Dermis blood vessel endothelial cell (primary cell): ENCODE data around the gene NLGN2. TPM values are rescaled to one million over a fixed set of nuclear protein-coding genes. Genes with fewer than 3 reads are reported as not detected.
"Not testable (repeated sequence)": the region's sequence is repeated elsewhere in the genome, so short reads cannot be mapped to it uniquely, and the experiment has no call there.

ENCODE experiments used
- DNase-seq: peaks from one replicate; pipeline ENCODE4 v3.0.0; 2010
- total RNA-seq: library from RNA; depleted of rRNA; stranded (reverse); fragments of >200 nt; gene quantifications from 2 replicates; pipeline ENCODE4 v1.2.3, GENCODE V29; 2014

The NLGN2 gene
- 2.7 and 5.5 TPM in 2 replicates for total RNA-seq

DNA sequence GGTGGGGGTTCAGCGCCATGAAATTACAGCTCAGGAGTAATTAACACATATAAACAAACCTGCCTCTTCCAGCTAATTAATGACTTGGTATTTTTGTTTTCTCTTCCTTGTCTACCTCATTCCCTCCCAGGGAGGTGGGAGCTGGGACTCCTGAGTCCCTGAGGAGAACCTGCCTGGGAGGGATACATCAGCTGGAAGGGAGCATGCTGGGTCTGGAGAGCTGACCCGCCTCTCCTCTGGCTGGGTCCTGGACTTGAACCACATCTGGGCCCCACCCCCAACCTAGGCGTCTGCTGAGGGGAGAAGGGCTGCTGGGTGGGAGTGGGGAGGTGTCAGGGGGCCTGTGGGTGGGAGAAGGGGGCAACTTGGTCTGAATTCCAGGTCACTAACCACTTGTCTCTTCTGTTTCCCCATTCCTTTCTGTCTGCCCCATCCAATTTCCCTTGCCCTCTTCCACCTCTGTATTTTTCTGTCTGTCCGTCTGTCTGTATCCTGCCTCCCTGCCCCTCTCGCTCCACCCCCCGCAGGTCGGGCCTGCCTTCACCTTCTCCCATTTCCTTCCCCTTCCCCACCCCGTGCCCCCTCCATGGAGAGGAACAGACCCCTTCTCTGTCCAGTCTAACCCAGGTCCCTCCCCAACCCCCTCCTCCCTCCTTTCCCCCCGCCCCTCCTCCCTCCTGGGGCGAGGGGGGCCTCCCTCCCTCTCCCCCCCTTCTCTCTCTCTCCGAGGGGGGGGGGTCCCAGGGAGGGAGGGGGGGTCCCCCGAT, at the start of gene NLGN2:
Gene NLGN2 (plus strand): TSS at position 361 of the 767 bp plus-strand sequence. CDS start 411 bp downstream, outside the sequence.
- DNase-seq = no peak

DNA sequence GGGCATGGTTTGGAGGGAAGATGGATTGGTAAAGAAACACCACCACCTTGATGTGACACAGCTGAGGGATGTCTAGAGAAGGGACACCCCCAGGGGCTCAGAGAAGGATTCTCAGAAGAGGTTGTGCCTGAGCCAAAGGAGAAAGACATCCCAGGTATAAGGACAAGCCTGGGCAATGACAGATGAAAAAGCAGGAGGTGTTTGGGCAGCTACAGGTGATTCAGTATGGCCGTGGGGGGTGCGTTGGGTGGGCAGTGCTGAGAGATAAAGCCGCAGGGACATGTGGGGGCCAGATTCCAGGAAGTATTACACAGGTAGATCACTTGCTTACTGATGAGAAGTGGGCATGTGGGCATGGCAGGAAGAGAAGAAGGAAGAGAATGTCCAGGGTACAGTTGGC, 45.7 kb upstream of the NLGN2 start:
- no peak for DNase-seq

DNA sequence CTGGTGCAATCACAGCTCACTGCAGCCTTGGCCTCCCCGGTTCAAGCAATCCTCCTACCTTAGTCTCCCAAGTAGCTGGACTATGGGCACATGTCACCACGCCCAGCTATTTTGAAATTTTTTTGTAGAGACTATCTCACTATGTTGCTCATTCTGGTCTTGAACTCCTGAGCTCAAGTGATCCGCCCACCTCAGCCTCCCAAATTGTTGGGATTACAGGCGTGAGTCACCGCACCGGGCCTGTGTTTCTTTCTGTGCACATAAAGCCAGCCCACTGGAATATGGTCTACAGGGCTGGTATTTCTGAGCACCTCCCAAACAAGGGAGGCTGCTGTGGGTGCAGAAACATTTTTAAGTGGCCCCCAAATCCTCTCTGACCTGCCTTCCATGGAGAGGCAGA, 44.3 kb upstream of the NLGN2 start:
- DNase-seq = no peak

DNA sequence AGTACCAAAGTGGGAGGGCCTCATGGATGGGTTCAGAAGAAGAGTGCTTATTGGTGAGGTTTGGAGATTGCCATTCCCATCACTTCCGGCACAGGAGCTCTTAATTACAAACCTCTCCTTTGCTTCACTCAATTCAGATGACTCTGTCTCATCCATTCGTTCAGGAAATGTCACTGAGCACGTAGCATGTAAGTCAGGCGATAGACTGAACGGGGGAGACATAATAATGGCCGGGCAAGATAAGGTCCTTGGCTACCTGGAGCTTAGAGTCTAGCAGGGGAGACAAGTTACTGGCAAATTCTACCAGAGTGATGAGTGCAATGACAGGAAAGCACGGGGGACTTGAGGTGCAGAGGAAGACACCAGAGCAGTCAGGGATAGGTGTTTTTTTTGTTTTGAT, 41.7 kb upstream of the NLGN2 start:
- not testable (repeated sequence) for DNase-seq

DNA sequence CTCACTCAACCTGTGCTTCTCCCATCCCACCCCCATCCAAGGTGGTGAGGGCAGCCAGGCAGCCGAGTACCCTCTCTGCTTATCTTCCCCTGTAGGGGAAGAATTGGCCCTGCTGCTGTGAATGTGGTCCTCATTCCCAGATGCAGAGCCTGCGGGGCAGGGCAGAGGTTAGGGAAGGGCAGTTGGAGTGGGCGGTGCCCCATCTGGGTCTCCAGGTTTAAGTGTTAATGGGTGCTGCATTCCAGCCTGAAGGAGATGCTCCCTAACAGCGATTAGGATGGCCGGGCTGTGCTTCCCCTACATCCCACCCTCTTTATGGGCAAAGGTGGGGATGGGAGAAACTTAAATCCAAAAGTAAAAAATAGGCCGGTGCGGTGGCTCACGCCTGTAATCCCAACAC, 40.6 kb upstream of the NLGN2 start:
- DNase-seq = no peak

DNA sequence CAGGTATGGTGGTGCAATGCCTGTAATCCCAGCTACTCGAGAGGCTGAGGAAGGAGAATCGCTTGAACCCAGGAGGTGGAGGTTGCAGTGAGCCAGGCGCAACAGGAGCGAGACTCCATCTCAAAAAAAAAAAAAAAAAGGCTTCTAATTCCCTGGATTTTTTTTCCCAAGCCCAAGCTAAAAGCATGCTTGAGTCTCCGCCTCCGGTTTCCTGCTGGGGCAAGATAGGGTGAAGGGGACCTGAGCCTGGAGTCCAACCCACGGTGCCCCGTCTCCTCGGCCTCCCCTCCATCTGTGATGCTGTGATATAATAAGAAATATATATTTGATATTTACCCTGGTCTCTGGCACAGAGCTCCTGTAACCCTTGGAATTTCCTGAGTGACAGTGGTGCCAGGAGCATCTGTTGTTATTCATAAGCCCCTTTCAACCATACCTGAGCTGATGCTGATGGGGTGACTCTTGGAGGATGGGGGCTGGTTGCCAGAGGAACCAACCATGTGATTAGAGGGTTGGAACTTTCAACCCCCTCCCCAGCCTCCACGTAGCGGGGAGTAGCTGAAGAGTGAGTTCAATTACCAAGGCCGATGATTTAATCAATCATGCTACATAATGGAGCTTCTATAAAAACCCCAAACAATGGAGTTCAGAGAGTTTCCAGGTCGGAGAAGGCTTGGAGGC, 39.6 kb upstream of the NLGN2 start:
- DNase-seq = no peak

DNA sequence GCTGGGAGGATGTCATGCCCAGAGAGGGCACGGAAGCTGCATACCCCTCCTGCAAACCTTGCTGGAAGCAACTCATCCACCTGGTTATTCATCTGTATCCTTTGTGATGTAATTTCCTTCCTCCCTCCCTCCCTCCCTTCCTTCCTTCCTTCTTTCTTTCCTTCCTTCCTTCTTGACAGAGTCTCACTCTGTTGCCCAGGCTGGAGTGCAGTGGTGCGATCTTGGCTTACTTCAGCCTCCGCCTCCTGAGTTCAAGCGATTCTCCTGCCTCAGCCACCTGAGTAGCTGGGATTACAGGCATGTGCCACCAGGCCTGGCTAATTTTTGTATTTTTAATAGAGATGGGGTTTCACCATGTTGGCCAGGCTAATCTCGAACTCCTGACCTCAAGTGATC, 39.0 kb upstream of the NLGN2 start:
- DNase-seq = not testable (repeated sequence)

DNA sequence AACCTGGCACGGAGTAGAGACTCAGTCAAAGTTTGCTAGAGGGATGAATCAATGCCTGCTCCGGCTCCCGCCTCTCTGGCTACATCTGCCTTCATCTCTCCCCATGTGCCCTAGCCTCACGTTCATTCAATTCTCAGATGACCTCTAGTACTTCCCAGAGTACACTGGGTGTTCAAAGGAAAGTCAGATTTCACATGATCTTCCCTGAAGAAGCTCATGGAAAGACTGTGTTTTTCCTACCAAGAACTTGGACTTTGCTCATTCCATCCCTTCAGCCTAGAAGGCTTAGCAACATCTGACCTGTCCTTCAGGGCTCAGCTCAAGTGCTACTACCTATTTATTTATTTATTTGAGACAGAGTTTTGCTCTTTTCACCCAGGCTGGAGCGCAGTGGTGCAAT, 37.8 kb upstream of the NLGN2 start:
- no peak for DNase-seq

DNA sequence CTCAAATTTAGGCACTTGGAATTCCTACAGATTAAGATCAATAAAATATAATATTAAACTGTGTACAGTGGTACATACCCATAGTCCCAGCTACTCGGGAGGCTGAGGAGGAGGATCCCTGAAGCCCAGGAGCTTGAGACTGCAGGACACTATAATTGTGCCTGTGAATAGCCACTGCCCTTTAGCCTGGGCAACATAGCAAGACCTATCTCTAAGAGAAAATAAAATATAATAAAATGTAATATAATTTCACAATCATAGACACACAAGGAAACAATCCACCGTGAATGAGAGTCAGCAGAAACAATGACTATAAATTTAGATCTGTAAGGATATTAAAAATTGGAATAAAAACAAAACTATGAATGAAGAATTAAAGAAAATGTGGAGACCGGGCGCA, 36.8 kb upstream of the NLGN2 start:
- DNase-seq = no peak

DNA sequence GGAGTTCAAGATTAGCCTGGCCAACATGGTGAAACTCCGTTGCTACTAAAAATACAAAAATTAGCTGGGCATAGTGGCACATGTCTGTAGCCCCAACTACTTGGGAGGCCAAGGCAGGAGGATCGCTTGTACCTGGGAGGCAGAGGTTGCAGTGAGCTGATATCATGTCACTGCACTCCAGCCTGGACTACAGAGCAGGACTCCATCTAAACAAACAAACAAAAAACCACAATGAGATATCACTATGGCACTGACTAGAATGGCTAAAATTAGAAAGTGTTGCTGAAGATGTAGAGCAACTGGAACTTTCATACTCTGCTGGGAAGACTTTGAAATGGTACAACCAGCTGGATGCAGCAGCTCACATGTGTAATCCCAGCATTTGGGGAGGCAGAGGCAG, 33.3 kb upstream of the NLGN2 start:
- no peak for DNase-seq

DNA sequence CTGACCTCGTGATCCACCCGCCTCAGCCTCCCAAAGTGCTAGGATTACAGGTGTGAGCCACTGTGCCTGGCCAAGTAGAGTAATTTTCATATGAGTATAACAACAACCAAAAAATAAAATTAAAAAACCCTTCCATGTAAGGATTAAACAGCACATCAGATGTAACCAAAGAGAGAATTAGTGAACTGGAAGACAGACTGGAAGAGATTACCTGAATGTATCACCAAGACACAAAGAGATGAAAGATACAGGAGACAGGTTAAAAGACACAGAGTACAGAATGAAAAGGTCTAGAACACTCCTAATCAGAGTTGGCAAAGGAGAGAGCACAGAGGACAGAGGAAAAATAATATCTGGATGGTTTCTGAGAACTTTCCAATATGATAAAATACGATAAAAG, 28.5 kb upstream of the NLGN2 start:
- DNase-seq = no peak

DNA sequence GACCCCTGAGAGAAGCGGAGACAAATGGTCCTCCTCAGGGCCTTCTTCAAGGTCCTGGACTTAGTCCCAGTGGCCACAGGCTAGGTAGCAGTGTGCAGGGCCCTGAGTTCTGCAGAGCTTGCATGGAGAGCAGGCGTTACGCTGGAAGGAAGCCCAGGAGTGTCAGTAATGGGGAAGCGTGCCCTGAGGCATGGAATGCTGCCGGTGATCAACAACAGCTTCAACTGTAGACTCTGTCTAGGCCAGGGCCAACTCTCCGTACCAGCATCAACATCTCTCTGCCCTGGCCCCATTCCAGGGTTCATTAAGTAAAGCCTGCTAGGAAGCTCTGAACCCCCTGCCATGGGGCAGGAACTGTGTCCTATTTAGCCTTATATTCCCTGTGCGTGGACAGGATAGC, 27.3 kb upstream of the NLGN2 start:
- DNase-seq = no peak

DNA sequence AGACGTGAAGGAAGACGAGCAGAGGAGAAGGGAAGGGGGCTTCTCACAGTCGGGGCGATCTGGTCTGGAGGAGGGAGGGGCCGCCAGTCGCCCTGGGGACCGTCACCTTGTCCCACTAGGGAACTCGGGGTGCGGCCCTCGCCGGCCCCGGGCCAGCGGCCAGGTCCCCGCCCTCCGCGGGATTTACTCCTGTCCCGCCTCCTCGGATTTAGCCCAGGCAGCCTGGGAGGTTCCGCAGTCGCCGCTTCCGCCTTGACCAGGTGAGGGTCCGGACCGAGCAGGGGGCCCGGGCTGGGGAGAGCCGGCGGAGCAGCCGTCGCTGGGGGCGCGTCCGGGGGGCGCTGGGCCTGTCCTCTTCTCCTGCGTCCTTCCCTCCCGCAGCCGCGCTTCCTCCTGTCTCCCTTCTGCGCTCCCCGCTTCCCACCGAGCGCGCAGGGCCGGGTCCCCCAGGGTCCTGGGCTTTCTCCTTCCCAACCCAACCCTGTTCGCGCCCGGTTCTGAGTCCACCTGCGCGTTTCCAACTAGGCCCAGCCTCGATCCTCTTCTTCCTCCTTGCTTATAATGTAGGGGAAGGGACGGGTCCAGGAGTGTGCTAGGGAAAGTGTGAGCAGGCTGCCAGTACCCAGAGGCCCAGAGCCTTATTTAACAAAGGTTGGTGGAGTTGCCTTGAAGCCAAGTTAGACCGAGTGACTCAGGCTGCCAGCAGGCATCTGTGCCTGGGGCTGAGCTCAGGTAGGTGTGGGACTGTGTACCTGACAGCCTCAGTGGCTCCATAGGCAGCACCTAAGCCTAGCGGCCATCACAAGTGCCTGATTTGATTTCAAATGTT, 26.6 kb upstream of the NLGN2 start, which contains the start of gene TNK1:
Gene TNK1 (plus strand): TSS at position 235 of the 829 bp plus-strand sequence. CDS start 1,838 bp downstream, outside the sequence.
- DNase-seq = no peak

DNA sequence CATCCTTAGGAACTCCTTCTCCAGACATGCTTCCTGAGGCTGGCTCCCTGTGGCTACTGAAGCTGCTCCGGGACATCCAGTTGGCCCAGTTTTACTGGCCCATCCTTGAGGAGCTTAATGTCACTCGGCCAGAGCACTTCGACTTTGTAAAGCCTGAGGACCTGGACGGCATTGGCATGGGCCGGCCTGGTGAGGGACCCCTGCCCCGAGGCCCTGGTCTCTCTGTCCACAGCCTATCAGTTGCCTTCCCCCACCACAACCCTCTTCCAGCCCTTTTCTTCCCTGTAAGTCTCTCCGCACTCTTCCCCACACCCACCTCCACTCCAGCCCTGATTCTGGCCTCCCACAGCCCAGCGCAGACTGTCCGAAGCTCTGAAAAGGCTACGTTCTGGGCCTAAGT, 24.7 kb upstream of the NLGN2 start:
- no peak for DNase-seq

DNA sequence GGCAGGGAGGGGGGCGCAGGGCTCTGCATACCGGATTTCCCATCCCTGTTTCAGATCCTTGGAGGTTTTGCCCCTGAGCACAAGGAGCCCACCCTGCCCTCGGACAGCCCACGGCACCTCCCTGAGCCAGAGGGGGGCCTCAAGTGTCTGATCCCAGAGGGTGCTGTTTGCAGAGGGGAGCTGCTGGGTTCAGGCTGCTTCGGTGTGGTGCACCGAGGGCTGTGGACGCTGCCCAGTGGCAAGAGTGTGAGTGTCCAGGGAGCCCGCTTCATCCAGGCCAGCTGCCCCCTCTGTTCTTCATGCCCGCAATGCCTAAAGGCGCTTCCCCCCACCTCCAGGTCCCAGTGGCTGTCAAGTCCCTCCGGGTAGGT, 24.3 kb upstream of the NLGN2 start:
- DNase-seq = no peak

DNA sequence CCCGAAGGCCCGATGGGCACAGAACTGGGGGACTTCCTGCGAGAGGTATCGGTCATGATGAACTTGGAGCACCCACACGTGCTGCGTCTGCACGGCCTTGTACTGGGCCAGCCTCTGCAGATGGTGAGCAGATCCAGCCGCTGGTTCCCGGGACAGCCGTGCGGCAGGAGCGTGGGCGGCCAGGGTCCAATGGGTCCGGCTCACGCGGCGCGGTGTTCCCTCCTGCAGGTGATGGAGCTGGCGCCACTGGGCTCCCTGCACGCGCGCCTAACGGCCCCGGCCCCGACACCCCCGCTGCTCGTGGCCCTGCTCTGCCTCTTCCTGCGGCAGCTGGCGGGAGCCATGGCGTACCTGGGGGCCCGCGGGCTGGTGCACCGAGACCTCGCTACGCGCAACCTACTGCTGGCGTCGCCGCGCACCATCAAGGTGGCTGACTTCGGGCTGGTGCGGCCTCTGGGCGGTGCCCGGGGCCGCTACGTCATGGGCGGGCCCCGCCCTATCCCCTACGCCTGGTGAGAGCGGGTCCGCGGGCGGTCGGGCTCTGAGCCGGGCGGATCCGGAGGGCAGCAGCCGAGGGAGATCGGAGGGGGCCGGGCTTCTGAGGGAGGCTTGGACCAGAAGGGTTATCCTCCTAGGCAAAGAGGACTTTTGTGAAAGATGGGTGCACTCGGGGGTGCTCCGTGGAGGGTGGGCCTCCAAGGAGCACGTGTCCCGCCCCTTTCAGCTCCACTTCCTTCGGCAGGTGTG, 23.7 kb upstream of the NLGN2 start:
- peak; percentile 45 for DNase-seq

DNA sequence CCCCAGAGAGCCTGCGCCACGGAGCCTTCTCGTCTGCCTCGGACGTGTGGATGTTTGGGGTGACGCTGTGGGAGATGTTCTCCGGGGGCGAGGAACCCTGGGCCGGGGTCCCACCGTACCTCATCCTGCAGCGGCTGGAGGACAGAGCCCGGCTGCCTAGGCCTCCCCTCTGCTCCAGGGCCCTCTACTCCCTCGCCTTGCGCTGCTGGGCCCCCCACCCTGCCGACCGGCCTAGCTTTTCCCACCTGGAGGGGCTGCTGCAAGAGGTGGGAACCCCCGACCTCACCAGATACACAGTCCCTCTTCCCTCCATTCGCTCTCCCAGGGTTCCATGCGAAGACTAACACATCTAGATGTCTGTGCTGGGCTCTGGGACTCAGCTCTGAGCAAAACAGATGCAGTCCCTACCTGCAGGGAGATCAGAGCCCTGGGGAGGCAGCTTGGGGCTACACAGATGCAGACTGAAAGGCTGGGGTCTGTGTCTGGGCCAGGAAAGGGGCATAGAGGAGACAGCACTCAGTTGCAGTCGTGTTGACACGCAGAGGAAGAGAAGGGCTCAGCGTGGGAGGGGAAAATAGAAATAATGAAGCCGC, 23.1 kb upstream of the NLGN2 start:
- no peak for DNase-seq

DNA sequence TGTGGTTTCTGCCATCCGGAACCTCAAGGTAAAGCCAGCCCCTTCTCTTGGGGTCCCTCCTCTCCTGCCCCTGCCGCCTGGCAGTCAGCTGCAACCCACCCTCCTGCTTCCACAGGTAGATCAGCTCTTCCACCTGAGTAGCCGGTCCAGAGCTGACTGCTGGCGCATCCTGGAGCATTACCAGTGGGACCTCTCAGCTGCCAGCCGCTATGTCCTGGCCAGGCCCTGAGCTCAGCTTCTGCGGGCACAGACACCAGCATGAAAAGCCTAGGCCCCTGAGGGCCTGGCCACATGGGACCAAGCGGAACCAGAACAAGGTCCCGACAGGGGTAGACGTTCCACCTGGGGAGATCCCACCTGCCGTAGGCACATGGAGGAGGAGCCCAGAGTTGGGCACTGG, 18.8 kb upstream of the NLGN2 start:
- DNase-seq = no peak

DNA sequence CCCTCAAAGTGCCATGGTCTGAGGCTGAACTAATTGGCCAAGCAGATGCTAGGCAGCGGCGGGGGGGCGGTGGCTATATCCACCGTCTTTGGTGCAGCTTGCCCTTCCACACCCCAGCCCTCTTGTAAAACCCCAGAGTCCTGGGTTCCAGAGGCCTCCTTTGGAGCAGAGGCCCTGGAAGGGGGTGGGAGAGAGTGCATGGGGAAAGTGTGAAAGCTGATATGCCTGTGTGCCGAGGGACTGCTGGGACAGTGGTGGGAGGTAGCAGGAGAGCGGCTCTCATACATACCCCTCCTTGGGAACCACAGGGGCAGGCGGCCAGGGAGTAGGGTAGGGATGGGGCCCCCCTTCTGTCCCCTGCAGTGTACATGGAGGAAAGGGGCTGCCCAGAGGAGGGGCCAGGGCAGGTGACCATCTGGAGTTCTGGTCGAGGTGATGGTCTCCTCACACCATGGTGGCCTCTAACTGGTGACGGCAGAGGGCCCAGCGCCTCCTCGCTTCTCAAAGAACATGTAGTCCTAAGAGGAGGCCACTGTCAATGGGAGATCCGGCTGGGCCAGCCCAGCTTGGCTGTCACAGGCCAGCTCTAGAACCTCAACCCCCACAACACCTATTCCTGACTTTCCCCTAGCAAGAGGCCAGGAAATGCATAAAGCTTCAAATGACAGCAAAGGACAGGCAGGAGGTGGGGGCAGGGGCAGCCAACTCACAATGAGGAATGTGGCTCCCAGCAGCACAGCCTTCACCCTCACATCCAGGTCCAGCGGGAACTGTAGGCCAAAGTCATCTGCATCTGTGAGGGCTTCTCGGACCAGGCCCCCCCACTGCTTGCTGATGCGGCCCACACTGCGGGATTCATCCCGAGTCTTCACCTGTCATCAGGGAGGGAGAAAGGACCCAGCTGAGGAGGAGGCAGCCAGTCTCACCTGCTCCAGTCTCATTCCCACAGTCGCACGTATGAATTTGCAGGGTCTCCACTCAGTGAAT, 17.4 kb upstream of the NLGN2 start:
- no peak for DNase-seq

DNA sequence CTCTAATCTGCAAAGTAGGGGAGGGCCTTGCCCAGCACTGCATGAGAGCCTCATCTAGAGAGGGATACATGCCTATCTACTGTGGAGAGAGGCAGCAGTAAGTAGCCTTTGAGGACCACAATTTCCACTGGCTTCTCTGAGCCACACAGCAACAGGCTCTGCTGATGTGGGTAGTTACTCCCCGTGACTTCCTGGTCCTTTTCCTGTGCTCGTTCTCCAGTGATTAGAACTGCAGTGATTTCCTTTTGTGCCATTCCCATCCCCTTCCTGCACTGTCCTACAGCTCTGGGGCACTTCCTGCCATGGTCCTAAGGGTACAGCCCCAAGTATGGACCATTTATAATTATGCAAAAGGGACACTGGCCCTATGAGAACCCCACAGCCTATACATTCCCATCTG, 16.3 kb upstream of the NLGN2 start:
- DNase-seq = peak; percentile 54
